Ishikawa (cell line): ENCODE data around the gene PDE4D.

Experiments
- CEBPB ChIP-seq: IDR thresholded peaks from 2 replicates; pipeline ENCODE4 v1.6.1; 2012
- CREB1 ChIP-seq: IDR thresholded peaks from 2 replicates; pipeline ENCODE4 v1.6.1; 2012; ENCODE audit warnings: low read depth
- EGR1 ChIP-seq: IDR thresholded peaks from 2 replicates; pipeline ENCODE4 v1.6.1; 2012
- EP300 ChIP-seq: IDR thresholded peaks from 2 replicates; pipeline ENCODE4 v1.6.1; 2012; ENCODE audit warnings: borderline replicate concordance
- FOXM1 ChIP-seq: IDR thresholded peaks from 2 replicates; pipeline ENCODE4 v1.6.1; 2012; ENCODE audit warnings: low read depth, borderline replicate concordance
- NFIC ChIP-seq: IDR thresholded peaks from 2 replicates; pipeline ENCODE4 v1.6.1; 2012
- RAD21 ChIP-seq: IDR thresholded peaks from 2 replicates; pipeline ENCODE4 v1.6.1; 2012; ENCODE audit warnings: low read depth
- TAF1 ChIP-seq: IDR thresholded peaks from 2 replicates; pipeline ENCODE4 v1.6.1; 2012; ENCODE audit warnings: low read depth, mild to moderate bottlenecking
- TCF12 ChIP-seq: IDR thresholded peaks from 2 replicates; pipeline ENCODE4 v1.6.1; 2012; ENCODE audit warnings: low read depth
- TEAD4 ChIP-seq: IDR thresholded peaks from 2 replicates; pipeline ENCODE4 v1.6.1; 2012
- YY1 ChIP-seq: IDR thresholded peaks from 2 replicates; pipeline ENCODE4 v1.6.1; 2012; ENCODE audit warnings: low read depth
- ZBTB7A ChIP-seq: IDR thresholded peaks from 2 replicates; pipeline ENCODE4 v1.6.1; 2012; ENCODE audit warnings: low read depth
- TF ChIP-seq, protein P1 (sequence below): IDR thresholded peaks from 2 replicates; pipeline ENCODE4 v1.6.1; 2012
- TF ChIP-seq, protein P2 (sequence below): IDR thresholded peaks from 2 replicates; pipeline ENCODE4 v1.6.1; 2012
- TF ChIP-seq, protein P3 (sequence below): IDR thresholded peaks from 2 replicates; pipeline ENCODE4 v1.6.1; 2012; ENCODE audit warnings: low read depth, mild to moderate bottlenecking

Gene PDE4D

GRCh38 chr5:59260200-59260599 lies 633.3 kb downstream of the PDE4D start:
- TF ChIP-seq FOXM1, result no peak
- TF ChIP-seq, protein P1, sequence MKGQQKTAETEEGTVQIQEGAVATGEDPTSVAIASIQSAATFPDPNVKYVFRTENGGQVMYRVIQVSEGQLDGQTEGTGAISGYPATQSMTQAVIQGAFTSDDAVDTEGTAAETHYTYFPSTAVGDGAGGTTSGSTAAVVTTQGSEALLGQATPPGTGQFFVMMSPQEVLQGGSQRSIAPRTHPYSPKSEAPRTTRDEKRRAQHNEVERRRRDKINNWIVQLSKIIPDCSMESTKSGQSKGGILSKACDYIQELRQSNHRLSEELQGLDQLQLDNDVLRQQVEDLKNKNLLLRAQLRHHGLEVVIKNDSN, result no peak
- TF ChIP-seq EGR1, result no peak
- TF ChIP-seq TCF12, result no peak
- TF ChIP-seq EP300, result no peak
- TF ChIP-seq, protein P2, sequence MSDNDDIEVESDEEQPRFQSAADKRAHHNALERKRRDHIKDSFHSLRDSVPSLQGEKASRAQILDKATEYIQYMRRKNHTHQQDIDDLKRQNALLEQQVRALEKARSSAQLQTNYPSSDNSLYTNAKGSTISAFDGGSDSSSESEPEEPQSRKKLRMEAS, result no peak
- TF ChIP-seq ZBTB7A, result no peak
- TF ChIP-seq TAF1, result no peak
- no peak for TF ChIP-seq NFIC
- TF ChIP-seq CEBPB, result no peak
- TF ChIP-seq TEAD4, result no peak
- TF ChIP-seq CREB1, result no peak
- TF ChIP-seq YY1, result no peak
- TF ChIP-seq, protein P3, sequence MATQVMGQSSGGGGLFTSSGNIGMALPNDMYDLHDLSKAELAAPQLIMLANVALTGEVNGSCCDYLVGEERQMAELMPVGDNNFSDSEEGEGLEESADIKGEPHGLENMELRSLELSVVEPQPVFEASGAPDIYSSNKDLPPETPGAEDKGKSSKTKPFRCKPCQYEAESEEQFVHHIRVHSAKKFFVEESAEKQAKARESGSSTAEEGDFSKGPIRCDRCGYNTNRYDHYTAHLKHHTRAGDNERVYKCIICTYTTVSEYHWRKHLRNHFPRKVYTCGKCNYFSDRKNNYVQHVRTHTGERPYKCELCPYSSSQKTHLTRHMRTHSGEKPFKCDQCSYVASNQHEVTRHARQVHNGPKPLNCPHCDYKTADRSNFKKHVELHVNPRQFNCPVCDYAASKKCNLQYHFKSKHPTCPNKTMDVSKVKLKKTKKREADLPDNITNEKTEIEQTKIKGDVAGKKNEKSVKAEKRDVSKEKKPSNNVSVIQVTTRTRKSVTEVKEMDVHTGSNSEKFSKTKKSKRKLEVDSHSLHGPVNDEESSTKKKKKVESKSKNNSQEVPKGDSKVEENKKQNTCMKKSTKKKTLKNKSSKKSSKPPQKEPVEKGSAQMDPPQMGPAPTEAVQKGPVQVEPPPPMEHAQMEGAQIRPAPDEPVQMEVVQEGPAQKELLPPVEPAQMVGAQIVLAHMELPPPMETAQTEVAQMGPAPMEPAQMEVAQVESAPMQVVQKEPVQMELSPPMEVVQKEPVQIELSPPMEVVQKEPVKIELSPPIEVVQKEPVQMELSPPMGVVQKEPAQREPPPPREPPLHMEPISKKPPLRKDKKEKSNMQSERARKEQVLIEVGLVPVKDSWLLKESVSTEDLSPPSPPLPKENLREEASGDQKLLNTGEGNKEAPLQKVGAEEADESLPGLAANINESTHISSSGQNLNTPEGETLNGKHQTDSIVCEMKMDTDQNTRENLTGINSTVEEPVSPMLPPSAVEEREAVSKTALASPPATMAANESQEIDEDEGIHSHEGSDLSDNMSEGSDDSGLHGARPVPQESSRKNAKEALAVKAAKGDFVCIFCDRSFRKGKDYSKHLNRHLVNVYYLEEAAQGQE, result no peak

DNA sequence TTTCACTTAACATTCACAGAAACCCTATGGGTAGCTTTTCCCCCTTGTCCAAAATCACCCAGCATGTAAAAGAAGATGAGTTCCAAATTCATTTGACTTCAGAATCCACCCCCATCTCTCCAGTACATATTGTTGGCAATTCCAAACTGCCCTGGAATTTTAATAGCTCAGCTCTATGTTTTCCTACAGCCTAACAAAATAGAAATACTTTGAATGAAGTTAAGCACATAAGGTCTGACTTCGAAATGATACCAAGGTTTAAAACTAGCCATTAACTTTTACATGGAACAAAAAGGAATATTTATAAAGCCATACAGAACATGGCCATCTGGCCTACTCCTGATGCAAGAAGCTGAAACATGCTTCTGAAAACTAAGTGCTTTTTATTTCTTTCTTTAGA lies 634.3 kb downstream of the PDE4D start:
- TF ChIP-seq TAF1, result no peak
- TF ChIP-seq TEAD4, result no peak
- TF ChIP-seq ZBTB7A, result no peak

GRCh38 chr5:59257488-59258400 lies 635.8 kb downstream of the PDE4D start:
- TF ChIP-seq, protein P2, result no peak
- TF ChIP-seq EGR1 (no peak), TAF1 (no peak), RAD21 (no peak), TCF12 (no peak), YY1 (no peak), FOXM1 (no peak), TEAD4 (no peak), NFIC (no peak), EP300 (no peak), ZBTB7A (no peak), CEBPB (no peak)
- TF ChIP-seq, protein P1, result no peak
- TF ChIP-seq, protein P3, result no peak

- TF ChIP-seq, protein P1, result no peak
- TF ChIP-seq YY1 (no peak), TAF1 (no peak), EGR1 (no peak), TCF12 (no peak), CEBPB (no peak), ZBTB7A (no peak), EP300 (no peak), CREB1 (no peak), TEAD4 (no peak), FOXM1 (no peak), NFIC (no peak), RAD21 (no peak)
- TF ChIP-seq, protein P2, result no peak
- TF ChIP-seq, protein P3, result no peak
Observed at GRCh38 chr5:59256331-59256730, 637.2 kb downstream of the PDE4D start.
